Left renal cortex interstitium (tissue), 4 donors: Measurements from ENCODE around the gene HES6. TPM values are rescaled to one million over a fixed set of nuclear protein-coding genes. Genes with fewer than 3 reads are reported as not detected.
A peak's percentile ranks its signal among the peaks of the same experiment; 100 is the strongest.
"Not testable (repeated sequence)": the region's sequence is repeated elsewhere in the genome, so short reads cannot be mapped to it uniquely, and the experiment has no call there.

Experiments used
- DNase-seq, 4 donors: peaks; one replicate each; pipeline ENCODE4 v3.0.0-alpha.2; 2013; ENCODE audit warnings: low read depth in 4 of 4, low spot score in 2 of 4, missing footprints in 1 of 4
- polyA plus RNA-seq, 4 donors: library from polyadenylated mRNA; unstranded; fragments of 120-200 nt; gene quantifications; one replicate each; pipeline ENCODE4 v1.2.1, GENCODE V29; 2013; ENCODE audit not compliant: insufficient read length in 4 of 4

Gene HES6
- polyA plus RNA-seq, 4 donors = 4.1 to 11.4 (median 7.6) TPM

DNA sequence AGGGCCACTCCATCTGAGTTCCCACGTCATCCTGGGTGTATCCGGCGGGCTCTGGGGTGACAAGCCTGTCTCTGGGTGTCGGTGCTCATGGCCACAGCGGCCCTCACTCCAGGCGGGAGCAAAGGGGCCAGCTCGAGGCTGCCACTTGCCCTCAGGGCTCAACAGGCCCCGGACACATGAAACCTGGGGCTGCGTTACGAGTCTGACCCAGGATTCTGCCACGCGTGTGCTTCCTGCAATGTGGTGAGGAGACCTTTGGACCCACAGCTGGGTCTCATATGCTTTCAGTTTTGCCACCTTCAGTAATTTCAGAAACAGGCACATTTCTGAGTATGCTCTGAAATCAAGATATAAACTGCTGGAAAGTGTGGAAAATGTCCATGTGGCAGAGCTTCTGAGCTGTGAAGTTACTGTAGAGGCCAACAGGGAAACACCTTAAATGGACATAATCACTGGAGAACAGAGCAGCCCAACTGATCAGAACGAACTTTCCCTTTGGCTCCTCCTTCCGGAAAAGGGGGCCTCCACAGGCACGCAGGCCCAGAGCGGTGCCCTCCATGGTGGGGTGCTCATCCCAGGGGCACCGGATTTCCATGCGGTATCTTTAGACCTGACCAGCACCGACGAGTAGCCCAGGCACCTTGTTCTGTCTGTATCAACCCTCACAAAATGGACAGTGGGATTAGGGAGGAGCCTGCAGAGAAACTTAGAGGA, 34.5 kb upstream of the HES6 start:
- no peak for DNase-seq

DNA sequence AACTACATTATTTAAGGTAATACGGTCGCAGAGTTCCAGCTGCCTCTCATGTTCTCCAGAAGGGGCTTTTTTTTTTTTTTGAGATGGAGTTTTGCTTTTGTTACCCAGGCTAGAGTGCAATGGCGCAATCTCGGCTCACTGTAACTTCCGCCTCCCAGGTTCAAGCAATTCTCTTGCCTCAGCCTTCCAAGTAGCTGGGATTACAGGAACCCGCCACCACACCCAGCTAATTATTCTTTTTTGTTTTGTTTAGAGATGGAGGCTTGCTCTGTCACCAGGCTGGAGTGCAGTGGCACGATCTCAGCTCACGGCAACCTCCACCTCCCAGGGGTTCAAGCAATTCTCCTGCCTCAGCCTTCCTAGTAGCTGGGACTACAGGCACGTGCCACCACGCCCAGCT, 33.6 kb upstream of the HES6 start:
- not testable (repeated sequence) for DNase-seq

DNA sequence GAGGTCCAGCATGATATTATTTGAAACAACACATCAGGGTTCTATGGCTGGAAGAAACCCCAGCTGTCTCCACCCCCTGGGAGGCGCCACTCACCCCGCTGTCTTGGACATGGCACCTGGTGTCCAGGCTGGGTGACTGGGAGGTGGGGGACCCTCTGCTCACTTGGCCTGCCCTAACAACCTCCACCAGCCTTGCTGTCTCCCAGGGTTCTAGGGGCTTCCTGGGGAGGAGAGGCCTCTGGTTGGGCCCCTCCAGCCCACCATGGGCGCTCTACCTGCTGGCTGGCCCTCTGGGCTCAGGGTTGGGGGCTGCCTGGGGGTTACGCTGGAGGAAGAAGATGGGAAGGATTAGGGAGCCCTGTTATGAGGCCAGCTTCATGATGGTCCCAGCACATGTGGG, 32.3 kb upstream of the HES6 start:
- DNase-seq = no peak

DNA sequence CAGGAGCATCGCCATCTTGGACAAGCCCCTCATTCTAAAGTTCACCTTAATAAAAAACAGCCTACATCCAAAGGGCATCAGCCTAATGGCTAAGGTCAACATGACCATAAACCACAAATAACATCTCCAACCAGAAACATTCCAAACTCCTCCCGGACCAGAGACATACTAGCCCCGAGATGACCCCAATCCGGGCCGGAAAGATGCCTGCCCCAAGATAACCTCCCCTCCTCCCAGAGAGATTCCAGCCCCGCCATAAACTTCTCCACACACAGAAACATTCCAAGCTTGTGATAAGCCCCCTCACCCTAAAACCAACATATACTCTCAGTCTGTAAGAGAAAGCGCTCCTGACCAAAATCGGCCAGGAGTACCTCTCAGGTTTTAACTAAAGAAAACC, 31.8 kb upstream of the HES6 start:
- DNase-seq = not testable (repeated sequence)

DNA sequence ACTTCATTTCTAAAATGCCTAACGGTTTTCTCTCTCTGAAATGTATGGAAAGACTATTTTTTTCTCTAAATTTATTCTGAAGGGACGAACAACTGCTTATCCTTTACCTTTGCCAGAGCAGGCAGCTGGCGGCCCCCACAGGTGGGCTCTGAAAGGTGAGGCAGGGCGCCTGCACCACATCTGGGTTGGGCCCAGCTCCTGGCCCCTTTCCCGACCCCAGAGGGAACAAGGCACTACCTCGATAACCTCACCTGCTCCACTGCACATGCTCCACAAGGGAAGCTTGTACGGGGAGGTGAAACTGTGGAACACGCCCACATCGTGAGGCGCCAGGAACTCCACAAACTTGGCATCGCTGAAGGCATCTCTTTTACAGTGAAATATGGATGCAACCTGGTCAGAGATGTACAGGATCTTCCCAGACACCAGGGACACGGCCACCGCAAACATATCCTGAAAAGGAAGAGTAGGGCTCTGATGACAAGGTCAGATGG, 31.3 kb upstream of the HES6 start:
- DNase-seq = no peak

DNA sequence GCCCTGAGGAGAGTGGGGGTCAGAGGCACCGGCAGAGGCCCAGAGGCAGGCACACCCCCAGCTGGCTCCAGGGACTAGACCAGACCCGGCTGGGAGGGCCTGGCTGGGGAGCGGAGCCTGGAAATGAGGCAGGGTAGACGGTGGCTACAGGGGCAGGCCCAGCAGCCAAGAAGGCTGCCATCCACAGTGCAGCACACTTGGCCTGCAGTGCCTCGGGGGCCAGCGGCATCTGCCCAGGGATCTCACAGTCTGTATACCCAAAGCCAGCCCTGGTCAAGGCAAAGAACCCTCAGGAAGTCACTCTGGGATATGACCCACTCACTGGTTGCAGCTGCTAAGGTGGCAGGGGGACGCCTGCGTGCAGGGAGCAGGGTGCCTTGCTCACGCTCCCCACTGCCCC, 30.8 kb upstream of the HES6 start:
- DNase-seq = no peak

DNA sequence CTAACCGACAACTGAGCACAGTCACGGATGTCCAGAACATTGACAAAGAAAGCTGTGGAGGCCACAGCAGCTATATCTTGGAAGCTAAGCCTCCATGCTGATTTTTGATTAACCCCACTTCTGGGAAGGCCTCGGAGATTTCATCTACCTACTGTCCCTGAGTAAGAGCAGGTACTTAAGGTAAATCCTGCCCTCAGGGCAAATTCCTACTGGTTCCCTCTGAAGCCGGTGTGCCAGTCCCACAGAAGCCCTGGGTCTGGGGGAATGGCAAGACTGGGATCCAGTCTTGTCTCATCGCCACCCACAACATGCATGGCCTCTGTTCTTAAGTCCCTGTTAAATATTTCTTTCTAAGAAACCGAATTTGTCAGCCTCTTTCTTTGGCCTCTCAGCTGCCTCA, 29.9 kb upstream of the HES6 start:
- no peak for DNase-seq

DNA sequence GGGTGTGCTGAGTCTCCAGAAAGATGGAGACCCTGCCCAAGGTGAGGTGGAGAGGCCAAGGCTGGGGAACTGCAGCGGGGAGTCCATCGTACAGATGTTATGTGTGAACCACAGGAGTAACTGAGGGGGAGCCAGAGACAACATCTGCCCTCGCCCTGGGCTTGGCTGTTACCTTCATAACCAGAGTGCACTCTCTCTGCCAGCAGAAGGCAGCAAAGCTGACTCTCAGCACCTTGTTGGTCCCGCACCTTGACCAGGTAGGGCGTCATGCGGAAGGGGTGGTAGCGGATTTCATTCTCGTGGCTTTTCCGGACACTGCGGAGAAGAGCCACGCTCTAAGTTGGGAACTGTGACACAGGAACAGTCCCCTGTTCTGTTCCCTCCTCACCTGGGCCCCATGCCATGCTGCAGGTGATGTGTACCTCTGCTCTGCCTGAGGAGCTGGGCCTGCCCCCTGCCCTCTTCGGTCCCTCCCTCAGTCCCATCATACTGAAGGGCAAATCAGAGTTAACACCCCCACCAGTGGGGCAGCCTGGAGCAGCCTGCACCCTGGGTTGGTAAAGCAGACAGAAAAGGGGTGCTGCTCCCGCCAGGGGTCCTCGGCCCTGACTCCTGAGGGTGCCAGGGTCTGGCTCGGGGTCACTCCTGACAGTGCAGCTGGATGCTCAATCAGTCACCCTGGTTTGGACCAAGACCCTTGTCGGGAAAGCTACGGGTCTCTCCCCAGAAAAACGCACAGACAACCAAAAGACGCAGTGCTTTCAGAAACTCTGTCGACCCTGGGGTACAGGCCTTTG, 28.2 kb upstream of the HES6 start:
- DNase-seq = no peak

DNA sequence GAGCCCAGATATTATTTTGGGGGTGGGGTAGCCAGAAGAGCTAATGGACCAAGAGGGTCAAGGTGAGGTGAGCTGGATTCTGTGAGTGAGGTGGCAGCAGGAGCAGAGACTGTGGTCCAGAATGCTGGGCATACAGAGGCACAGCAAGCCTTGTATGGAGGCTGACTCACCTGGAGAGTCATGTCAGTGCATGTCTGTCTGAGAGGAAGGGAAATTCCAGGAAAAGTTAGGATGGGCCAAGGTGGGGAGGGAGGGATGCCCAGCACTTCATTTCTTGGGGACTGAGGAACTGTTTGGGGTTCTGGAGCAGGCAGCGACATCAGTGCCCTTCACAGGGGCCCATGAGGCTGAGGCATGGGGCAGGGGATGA, 27.5 kb upstream of the HES6 start:
- DNase-seq = no peak

DNA sequence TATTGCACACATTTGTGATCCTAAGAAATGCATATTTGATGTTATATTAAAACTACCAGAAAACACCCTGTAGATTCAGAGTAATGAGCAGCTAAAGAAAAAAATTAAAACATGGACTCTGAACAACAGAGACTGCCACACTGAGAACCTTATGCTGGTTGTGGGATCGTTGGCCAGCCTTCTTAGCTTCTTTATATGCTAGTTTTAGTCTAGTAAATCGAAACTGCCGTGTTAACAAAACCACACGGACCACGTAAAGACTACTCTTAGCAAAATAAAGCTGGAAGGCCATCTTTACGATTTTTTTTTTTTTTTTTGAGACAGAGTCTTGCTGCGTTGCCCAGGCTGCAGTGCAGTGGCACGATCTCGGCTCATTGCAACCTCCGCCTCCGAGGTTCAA, 25.8 kb upstream of the HES6 start:
- no peak for DNase-seq

DNA sequence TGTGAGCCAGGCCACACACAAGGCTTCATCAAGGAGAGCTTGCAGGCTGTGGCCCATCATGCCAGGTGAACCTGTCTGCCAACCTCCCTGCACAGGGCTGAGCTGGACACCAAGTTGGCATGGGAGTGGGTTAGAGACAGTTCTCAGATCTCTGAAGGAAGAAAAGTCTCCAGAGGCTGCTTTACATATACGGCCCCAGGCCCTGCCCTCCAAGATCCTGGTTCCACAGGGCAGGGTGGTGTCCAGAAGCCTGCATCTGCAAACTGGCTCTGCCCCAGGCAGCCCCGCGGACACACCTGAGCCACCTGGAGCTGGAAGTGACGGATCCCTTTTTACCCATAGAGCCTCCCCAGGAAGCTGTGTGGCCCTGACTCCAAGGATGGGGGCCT, 24.2 kb upstream of the HES6 start:
- DNase-seq = no peak

DNA sequence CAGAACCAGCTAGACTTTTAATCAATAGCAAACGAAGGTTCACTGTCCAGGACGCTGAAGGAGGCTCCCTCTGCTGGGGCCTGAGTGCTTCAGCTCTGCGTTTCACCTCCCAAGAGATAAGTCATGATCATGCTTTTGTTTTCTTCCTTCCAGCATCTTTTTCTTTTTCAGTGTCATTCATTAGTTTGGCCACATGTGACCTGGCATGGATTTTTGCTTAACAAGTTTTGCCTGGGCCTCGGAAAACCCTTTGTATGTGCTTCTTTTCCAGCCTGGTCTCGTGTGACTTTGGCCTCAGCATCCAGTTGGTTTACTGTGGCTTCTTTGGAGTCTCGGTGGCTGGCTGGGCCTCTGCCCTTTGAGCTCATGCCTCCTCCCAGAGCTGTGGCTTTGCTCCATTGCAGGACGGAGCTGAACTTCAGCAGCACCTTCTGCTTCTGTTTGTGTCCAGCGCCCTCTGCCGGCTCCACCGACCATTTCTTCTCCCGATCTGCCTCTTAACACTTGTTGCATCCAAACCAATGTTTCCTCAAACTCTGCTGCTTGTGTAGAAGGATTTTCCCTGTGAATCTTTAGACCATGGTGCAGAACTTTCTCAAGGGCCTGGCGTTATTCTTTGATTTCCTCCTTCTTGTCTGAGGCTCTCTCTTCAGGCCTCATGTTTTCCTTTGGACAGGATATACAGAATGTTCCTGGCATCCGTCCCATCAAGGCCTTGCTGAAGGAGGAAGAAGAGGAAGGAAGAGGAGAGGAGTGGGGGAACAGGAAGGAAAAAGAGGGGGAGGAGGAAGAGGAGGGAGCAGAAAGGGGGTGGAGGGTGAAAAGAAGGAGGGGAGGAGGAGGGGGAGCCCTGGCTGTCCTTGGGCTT, 23.6 kb upstream of the HES6 start:
- peak in 2 of 4 donors; percentile 77 to 83 for DNase-seq

DNA sequence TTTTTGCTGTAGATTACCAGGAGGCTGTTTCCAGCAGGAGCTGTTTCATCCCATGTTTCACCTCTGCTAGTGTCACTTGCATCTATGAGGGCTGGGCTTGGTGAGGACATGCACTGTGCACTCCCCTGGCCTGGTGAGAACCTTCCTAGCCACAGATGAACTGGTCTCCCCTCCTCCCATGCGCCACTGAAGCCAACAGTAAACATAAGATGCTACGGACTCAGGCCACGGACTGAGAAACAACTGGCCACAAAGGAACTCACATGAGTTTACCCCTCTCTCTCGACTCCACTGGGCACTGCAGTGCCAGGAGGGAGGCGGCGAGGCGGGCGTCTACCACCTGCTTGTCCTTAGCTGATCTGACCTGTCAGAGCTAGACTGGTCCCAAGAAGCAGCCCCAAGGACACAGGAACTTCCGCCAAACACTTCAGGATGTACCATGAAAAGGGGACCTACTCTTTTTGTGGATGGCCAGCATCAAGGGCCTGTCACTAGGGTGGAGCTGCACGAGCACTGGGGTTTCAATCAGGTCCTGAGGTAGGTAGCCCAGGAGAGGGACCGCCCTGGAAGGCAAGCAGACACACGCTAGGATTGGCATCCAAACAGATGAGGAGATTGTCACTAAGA, 22.8 kb upstream of the HES6 start:
- DNase-seq = no peak

DNA sequence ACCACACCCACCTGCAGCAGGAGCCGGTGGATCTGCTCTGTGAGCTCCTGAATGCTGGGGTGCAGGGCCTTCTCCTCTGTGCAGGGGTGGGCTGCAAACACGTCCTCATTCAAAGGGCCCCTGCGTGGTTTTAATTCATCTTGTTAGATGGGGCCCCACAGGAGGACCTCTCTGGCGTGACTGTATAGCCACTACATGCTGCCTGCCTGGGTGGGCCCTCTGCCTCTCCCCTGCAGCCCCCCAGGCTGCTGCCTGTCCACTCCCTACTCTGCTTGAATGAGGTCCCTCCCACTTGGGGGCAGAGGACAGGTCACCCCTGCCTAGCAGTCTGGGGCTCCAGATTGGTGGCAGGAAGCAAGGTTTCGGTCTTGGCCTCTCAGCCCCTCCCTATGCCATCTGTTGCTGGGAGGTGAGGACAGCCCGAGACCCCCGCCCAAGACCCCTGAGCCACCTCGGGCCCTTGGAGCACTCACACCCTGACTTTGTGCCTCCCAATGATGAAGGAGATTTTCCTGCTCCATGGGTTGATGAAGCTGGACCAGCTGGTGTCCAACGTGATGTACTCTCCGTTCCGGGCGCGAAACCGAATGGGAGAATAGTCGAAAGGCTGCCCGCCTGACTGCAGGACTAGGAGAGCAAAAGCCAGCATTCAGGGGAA, 22.0 kb upstream of the HES6 start:
- DNase-seq = no peak

DNA sequence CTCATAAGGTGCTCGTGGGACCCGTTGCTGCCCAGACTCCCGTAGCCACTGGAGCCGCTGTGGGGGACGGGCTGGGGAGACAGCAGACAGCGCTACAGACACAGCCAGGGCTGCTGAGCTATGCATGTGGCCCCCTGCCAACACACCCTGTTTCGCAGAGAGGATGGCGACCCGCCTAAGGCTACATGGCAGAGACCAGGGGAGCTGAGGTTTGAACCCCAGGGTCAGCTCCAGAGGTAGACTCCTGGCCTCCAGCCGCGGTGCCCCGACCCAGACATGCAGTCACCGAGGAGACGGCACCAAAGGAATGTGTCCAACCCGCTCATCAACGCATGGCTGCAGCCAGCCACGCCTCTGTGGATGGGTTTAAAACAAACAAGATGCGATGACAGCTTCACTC, 21.0 kb upstream of the HES6 start:
- DNase-seq = no peak

DNA sequence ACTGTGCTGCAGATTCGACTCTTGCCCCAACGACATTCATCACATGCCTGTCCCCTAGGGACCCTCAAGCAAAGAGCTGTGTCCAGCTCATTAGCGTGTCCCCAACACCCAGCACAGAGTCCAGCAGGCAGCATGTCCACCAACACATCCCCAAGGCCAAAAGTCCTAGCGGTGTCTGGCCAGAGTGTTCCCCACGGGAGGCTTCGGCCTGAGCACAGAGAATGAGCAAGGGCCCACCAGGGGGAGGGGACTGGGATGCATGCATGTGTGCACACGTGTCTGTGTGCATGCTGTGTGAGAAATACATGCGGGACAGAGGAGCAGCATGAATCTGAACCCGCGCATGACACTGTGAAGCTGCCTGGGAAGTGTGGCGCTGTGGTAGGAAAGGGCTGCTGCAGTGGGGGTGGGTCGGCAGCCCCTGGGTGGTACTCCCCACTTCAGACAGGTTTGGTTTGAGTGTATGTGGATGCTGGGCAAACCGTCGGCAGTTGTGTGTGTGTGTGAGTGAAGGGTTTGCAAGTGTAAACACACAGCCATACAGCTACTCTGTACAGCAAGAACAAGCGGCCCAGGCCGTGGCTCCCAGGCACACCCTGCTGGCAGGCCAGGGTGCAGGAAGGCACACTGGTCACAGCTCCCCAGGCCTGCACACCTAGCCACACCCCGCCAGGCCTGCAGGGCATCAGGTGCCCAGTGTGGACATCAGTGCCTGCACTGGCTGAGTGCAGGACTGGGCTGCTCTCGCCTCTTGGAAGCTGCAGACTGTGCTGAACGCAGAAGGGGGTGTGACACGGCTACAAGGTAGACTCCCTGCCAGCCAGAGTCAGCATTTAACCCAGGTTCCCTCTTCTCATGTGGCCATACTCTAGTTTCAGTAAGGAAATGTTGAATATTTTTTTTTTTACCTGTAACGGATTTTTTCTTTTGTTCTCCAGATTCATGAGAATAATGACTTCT, 19.5 kb upstream of the HES6 start:
- no peak for DNase-seq

DNA sequence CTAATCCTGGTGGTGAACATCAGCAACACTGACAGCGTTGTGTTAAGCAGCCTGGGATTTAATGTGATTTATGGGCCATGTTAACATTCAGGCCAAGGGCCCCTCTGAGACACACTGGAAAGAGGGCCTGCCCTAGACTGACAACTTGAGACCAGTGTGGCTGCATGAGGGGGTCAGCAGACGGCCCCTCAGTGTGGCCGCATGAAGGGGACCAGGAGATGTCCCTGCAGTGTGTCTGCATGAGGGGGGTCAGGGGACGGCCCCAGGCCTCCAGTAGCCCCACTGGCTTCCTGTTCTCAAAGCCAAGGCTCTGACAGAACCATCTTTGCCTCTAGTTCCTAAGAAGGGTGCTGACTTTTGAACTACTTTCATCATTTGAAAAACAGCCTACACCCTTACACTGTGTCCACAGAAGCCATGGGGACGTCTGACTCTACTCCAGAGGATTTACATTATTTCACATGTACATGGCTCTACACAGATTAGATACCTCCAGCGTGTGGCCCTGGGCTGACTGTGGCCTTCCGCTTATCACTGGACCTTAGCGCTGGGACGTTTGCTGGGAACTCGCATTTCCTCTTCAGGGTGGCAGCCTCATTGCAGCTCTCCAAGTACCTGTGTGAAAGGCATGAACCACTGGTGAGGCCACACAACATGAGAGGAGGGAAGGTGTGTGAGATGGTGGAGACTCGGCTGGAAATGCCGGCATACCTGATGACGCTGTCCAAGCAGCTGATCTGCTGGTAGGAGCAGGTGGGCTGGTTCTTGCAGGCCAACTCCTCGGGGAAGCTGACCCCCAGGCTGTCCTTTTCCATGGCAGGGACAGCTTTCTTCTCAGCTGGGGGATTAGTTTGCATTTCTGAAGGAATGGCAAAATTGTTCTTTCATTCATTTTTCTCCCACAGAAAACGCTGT, 18.2 kb upstream of the HES6 start:
- no peak for DNase-seq

DNA sequence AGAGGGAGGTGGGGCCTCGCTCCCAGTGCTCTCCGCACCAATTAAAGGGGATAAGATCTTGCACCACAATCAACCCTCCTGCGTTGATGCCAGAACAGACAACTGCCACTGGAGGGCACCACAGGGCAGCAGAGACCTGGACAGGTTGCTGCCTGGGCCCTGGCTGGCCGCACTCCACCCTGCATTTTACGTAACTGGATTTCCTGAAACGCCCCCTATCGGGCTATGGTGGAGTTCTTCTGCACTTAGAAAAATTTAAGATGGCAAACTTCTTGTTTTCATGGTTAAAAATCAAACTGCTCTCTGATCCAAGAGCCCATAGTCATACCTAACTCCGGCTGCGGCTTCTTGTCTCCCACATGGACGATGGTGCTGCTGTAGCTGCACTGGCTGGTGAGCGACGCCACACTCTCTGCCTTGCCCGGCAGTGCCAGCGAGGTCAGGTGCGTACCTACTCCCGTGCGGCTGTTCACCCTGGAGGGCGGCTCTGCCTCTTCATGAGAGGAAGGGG, 16.8 kb upstream of the HES6 start:
- peak in 2 of 4 donors; percentile 63 to 83 for DNase-seq
